Osteocyte (in vitro differentiated cells): Measurements from ENCODE around the gene CLEC16A. TPM values are rescaled to one million over a fixed set of nuclear protein-coding genes. Genes with fewer than 3 reads are reported as not detected.

Experiments used
- DNase-seq: peaks from one replicate; pipeline ENCODE4 v3.0.0; 2021; ENCODE audit warnings: mixed read lengths; ENCODE audit not compliant: unreplicated experiment; ENCODE audit errors: extremely low spot score
- H3K27ac Mint-ChIP-seq: one replicate; pipeline ENCODE4 v1.8.0; 2021; ENCODE audit warnings: mild to moderate bottlenecking, mixed read lengths; ENCODE audit not compliant: unreplicated experiment
- H3K27me3 Mint-ChIP-seq: one replicate; pipeline ENCODE4 v1.8.0; 2021; ENCODE audit warnings: mixed read lengths; ENCODE audit not compliant: unreplicated experiment
- H3K36me3 Mint-ChIP-seq: one replicate; pipeline ENCODE4 v1.8.0; 2021; ENCODE audit warnings: mixed read lengths; ENCODE audit not compliant: unreplicated experiment
- H3K4me1 Mint-ChIP-seq: one replicate; pipeline ENCODE4 v1.8.0; 2021; ENCODE audit warnings: mixed read lengths; ENCODE audit not compliant: unreplicated experiment
- H3K4me3 Mint-ChIP-seq: one replicate; pipeline ENCODE4 v1.8.0; 2021; ENCODE audit warnings: mild to moderate bottlenecking, moderate library complexity, mixed read lengths; ENCODE audit not compliant: unreplicated experiment
- H3K9me3 Mint-ChIP-seq: one replicate; pipeline ENCODE4 v1.8.0; 2021; ENCODE audit warnings: mixed read lengths; ENCODE audit not compliant: unreplicated experiment
- CTCF ChIP-seq: fragments of 200-600 bp; sonication (generic); IDR thresholded peaks from 2 replicates; pipeline ENCODE4 v1.5.0; 2021; ENCODE audit warnings: antibody characterized with exemption, mild to moderate bottlenecking, moderate library complexity
- total RNA-seq: library from RNA; stranded (reverse); gene quantifications from 2 replicates; pipeline ENCODE4 v1.2.1, GENCODE V29; 2021

CLEC16A gene
- total RNA-seq, 1 donor from 2014 or later = 22.1 TPM

DNA sequence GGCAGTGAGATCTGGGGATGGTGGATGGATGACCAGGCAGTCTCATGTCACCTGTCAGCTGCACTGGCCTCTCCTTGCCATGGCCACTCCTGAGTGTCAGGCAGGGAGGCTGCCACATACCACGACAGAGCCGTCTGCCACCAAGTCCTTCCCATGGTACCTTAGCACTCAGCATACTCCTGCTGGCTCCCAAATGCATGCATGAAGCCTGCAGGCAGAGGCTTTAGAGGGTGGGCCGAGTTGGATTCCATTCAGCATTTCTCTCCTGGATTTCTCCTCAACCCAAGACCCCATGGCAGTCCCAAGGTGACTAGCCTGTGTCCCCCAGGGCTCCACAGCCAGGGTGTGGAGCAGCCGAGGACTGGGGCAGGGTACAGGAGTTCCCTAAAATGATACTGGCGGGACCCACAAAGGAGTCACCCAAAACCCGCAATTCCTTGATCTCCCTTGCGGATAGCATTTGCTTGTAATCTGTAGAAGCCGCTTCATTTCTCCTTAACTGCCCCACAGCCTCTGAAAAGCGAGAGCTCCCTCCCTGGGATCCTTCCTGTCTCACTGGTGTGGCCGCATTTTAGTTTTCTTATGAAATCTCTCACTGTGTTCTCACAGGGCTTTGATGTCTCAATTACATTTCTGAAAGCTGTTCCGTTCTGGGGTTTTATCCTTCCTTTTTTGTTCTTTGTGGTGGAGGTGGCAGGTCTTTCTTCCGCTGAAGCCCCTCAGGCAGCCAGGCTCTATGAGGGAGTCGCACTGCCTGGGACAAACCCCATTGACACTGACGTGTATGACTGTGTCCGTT lies 170.2 kb downstream of the CLEC16A start:
- Mint-ChIP-seq H3K9me3 (no peaks in the 10 kb centered on the region), H3K4me3 (no peak overlapping the region), H3K36me3 (peaks cover 15% of the 10 kb centered on the region), H3K4me1 (peaks cover 23% of the 10 kb centered on the region), H3K27ac (no peak overlapping the region), H3K27me3 (no peaks in the 10 kb centered on the region)
- DNase-seq = no peak
- TF ChIP-seq CTCF = no peak

- Mint-ChIP-seq H3K9me3 (no peaks in the 10 kb centered on the region), H3K27me3 (no peaks in the 10 kb centered on the region), H3K4me1 (peaks cover 15% of the 10 kb centered on the region), H3K27ac (no peak overlapping the region), H3K4me3 (no peak overlapping the region), H3K36me3 (peaks cover 19% of the 10 kb centered on the region)
- no peak for TF ChIP-seq CTCF
- DNase-seq = no peak
These were observed 173.3 kb downstream of the CLEC16A start for GRCh38 chr16:11117576-11118211.

DNA sequence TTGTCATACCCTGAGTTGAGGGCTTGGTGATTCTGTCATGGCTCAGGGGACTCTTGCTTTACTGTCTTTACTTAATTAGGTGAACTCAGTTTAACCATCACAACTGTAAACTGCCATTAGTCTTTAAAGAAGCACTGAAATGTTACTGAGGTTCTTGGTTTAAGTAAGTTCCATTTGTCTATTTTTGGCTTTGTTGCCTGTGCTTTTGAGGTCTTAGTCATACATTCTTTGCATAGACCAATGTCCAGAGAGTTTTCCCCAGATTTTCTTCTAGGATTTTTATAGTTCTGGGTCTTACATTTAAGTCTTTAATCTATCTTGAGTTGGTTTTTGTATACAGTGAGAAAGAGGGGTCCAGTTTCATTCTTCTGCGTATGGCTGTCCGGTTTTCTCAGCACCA lies 174.1 kb downstream of the CLEC16A start:
- H3K4me3 Mint-ChIP-seq = no peak overlapping the region
- no peak for DNase-seq
- H3K27ac Mint-ChIP-seq = no peak overlapping the region
- no peaks in the 10 kb centered on the region for H3K9me3 Mint-ChIP-seq
- peaks cover 23% of the 10 kb centered on the region for H3K36me3 Mint-ChIP-seq
- H3K4me1 Mint-ChIP-seq = peaks cover 14% of the 10 kb centered on the region
- H3K27me3 Mint-ChIP-seq = no peaks in the 10 kb centered on the region
- no peak for TF ChIP-seq CTCF

- Mint-ChIP-seq H3K27me3 (no peaks in the 10 kb centered on the region), H3K36me3 (peaks cover 41% of the 10 kb centered on the region), H3K9me3 (no peaks in the 10 kb centered on the region), H3K27ac (no peak overlapping the region), H3K4me3 (no peak overlapping the region), H3K4me1 (peaks cover 6% of the 10 kb centered on the region)
- TF ChIP-seq CTCF = no peak
- DNase-seq = no peak
These were observed 176.8 kb downstream of the CLEC16A start for GRCh38 chr16:11121083-11121608.
